ENCODE results near the gene DAPK1.

DNA sequence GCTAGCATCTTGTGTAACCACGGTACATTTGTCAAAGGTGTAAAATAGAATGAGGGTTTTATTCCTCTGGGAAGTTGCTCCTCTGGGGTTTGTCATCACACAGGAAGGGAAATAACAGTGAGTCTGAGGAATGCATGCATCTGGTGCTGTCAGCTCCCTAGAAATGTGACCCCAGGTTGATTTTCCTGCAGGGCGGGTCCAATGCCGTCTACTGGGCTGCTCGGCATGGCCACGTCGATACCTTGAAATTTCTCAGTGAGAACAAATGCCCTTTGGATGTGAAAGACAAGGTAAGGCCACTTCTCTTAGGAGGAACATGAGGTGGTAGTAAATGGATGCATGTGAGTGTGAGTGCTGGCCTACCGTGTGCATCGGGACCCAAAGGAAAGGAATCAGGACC is 149.4 kb downstream of the DAPK1 start:
- no peak for TF ChIP-seq POLR2A (IDR thresholded peaks at IDR 0.05)
- TF ChIP-seq, protein P1, sequence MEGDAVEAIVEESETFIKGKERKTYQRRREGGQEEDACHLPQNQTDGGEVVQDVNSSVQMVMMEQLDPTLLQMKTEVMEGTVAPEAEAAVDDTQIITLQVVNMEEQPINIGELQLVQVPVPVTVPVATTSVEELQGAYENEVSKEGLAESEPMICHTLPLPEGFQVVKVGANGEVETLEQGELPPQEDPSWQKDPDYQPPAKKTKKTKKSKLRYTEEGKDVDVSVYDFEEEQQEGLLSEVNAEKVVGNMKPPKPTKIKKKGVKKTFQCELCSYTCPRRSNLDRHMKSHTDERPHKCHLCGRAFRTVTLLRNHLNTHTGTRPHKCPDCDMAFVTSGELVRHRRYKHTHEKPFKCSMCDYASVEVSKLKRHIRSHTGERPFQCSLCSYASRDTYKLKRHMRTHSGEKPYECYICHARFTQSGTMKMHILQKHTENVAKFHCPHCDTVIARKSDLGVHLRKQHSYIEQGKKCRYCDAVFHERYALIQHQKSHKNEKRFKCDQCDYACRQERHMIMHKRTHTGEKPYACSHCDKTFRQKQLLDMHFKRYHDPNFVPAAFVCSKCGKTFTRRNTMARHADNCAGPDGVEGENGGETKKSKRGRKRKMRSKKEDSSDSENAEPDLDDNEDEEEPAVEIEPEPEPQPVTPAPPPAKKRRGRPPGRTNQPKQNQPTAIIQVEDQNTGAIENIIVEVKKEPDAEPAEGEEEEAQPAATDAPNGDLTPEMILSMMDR (IDR thresholded peaks at IDR 0.05), result no peak

Data from suprapubic skin (tissue), 3 donors.